Measurements from ENCODE around the gene PSMC2. TPM values are rescaled to one million over a fixed set of nuclear protein-coding genes. Genes with fewer than 3 reads are reported as not detected.
A peak's percentile ranks its signal among the peaks of the same experiment; 100 is the strongest.

Gene PSMC2
- total and polyA plus RNA-seq, 10 of the 15 experiments (the other 5 are each of a cell fraction or from before 2014, with no cell fraction given): 117 to 347 (median 220) TPM

DNA sequence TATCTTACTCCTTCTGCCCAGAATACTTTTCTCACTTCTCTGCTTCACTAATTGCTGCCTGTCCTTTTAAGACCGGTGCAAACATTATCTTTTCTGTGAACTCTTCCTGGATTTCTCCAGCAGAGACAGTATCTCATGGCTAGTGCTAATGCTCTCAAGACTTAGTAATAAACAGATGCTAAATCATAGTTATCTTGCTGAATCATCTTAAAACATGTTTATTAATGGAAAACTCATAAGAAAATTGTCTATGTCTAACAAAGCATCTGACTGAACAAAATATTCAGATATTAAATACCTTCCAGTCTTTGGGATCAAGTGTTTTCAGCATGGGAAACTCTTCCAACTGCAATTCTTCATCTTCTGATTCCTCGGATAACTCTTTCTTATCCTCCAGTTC lies 6.0 kb upstream of the PSMC2 start:
- no peaks in the 10 kb centered on the region for H3K9me3 ChIP-seq (replicated peaks; ENCODE audit: control insufficient read depth, insufficient read depth, low read length)
- ChIA-PET SMC1A (ENCODE audit: uncharacterized antibody, unreplicated experiment) (interaction anchor here (0.6 to 1.8 kb wide), 2 partner anchors 34 to 43 kb away, joined by 4 to 7 read pairs; partner anchors contain the start of gene PMPCB), RAD21 (ENCODE audit: unreplicated experiment) (no interaction called here), CTCF (no interaction called here), POLR2A (no interaction called here)
- ATAC-seq: no peak
- no peaks in the 10 kb centered on the region for H3K27me3 ChIP-seq (replicated peaks in 1 of 2; ENCODE audit: control insufficient read depth in 2 of 2, insufficient read depth in 2 of 2, low read length in 1 of 2)
- no TSS peak for BruUV-seq (replicated peaks)
- H3K36me3 ChIP-seq (ENCODE audit: control insufficient read depth in 2 of 2, insufficient read depth in 2 of 2, low read length in 1 of 2): peaks cover 1 to 28% of the 10 kb centered on the region in 2 experiments; a peak in 3 of 4 replicates
- peaks cover under 1% of the 10 kb centered on the region; the same call in 1 of the 2 replicates for H3K4me1 ChIP-seq (ENCODE audit: control insufficient read depth, insufficient read depth, low read length)
- H4K20me1 ChIP-seq (ENCODE audit: control insufficient read depth, insufficient read depth): no peaks in the 10 kb centered on the region
- WGBS (ENCODE audit: insufficient coverage, insufficient replicate concordance, low lambda C conversion rate, missing lambda C conversion rate): 98% methylated on average over 2 of the region's 2 CpGs
- TF ChIP-seq TCF3 (IDR thresholded peaks at IDR 0.05; ENCODE audit: borderline replicate concordance, insufficient read depth, low read depth, low read length) (no peak), IRF5 (IDR thresholded peaks at IDR 0.05; ENCODE audit: borderline replicate concordance) (no peak), HDAC6 (IDR thresholded peaks at IDR 0.05; ENCODE audit: unreplicated experiment) (no peak)
- FAIRE-seq: no peak
- H3K4me2 ChIP-seq (ENCODE audit: control insufficient read depth, insufficient read depth): peak overlapping the region; percentile 64
- in situ Hi-C loops (cut with MboI): loop anchor here (25.0 kb wide), 1 partner anchor 1746 kb away; no protein-coding TSS in a partner anchor
- H2AFZ ChIP-seq (ENCODE audit: control insufficient read depth, low read depth, low read length): no peak overlapping the region
- no peak for DNase-seq (ENCODE audit: low read depth, low spot score)
- intact Hi-C loops (cut with micrococcal nuclease; ENCODE audit: unreplicated experiment): loop anchor here (10.0 kb wide), 1 partner anchor 197 kb away; the partner anchor contains the start of gene NAPEPLD
- H3K9ac ChIP-seq (ENCODE audit: control insufficient read depth, insufficient read depth, low read length): no peak overlapping the region
- H3K4me3 ChIP-seq: peak overlapping the region; percentile 16; the same call in 1 of the 2 replicates
- no peak overlapping the region for H3K27ac ChIP-seq (ENCODE audit: control insufficient read depth, insufficient read depth)
- H3K79me2 ChIP-seq (ENCODE audit: control insufficient read depth, insufficient read depth, low read length): peaks cover 52% of the 10 kb centered on the region

- H3K27me3 ChIP-seq (replicated peaks in 1 of 2; ENCODE audit: control insufficient read depth in 2 of 2, insufficient read depth in 2 of 2, low read length in 1 of 2): no peaks in the 10 kb centered on the region
- peaks cover 65% of the 10 kb centered on the region for H3K79me2 ChIP-seq (ENCODE audit: control insufficient read depth, insufficient read depth, low read length)
- in situ Hi-C loops (cut with MboI) (loop anchor here (25.0 kb wide), 1 partner anchor 1744 kb away; no protein-coding TSS in a partner anchor), intact Hi-C loops (cut with micrococcal nuclease; ENCODE audit: unreplicated experiment) (loop anchor here (10.0 kb wide), 1 partner anchor 199 kb away; the partner anchor contains the start of gene NAPEPLD)
- ATAC-seq: no peak
- no peaks in the 10 kb centered on the region for H4K20me1 ChIP-seq (ENCODE audit: control insufficient read depth, insufficient read depth)
- ChIA-PET SMC1A (ENCODE audit: uncharacterized antibody, unreplicated experiment) (interaction anchor here (0.8 to 1.9 kb wide), 7 partner anchors 8 to 47 kb away, joined by 3 to 5 read pairs (median 4); no protein-coding TSS in a partner anchor), RAD21 (ENCODE audit: unreplicated experiment) (interaction anchor here (0.6 to 0.7 kb wide), 2 partner anchors 14 to 15 kb away, joined by 3 to 5 read pairs; no protein-coding TSS in a partner anchor), CTCF (interaction anchor here (0.7 to 1.5 kb wide), 4 partner anchors 26 to 62 kb away, joined by 3 read pairs; no protein-coding TSS in a partner anchor), POLR2A (interaction anchor here (0.5 to 1.0 kb wide), 2 partner anchors 9 to 11 kb away, joined by 3 to 4 read pairs; no protein-coding TSS in a partner anchor)
- BruUV-seq (replicated peaks): no TSS peak
- no peak overlapping the region for H2AFZ ChIP-seq (ENCODE audit: control insufficient read depth, low read depth, low read length)
- H3K9me3 ChIP-seq (replicated peaks; ENCODE audit: control insufficient read depth, insufficient read depth, low read length): no peaks in the 10 kb centered on the region
- H3K4me1 ChIP-seq (ENCODE audit: control insufficient read depth, insufficient read depth, low read length): peaks cover 7% of the 10 kb centered on the region
- peaks cover 0 to 20% of the 10 kb centered on the region in 2 experiments; a peak in 2 of 4 replicates for H3K36me3 ChIP-seq (ENCODE audit: control insufficient read depth in 2 of 2, insufficient read depth in 2 of 2, low read length in 1 of 2)
- no peak for FAIRE-seq
- H3K27ac ChIP-seq (ENCODE audit: control insufficient read depth, insufficient read depth): peak overlapping the region; percentile 87
- H3K9ac ChIP-seq (ENCODE audit: control insufficient read depth, insufficient read depth, low read length): peak overlapping the region; percentile 92
- DNase-seq (ENCODE audit: low read depth, low spot score): no peak
- H3K4me3 ChIP-seq: peak overlapping the region; percentile 83
- H3K4me2 ChIP-seq (ENCODE audit: control insufficient read depth, insufficient read depth): peak overlapping the region; percentile 77
- TF ChIP-seq ETV6 (conservative IDR thresholded peaks at IDR 0.05 in 1 of 2, IDR thresholded peaks at IDR 0.05 in 1 of 2; ENCODE audit: borderline replicate concordance in 1 of 2, low read depth in 1 of 2): no peak
- no peak for TF ChIP-seq CBX5 (IDR thresholded peaks at IDR 0.05; ENCODE audit: low read depth)
- TF ChIP-seq, protein P1, sequence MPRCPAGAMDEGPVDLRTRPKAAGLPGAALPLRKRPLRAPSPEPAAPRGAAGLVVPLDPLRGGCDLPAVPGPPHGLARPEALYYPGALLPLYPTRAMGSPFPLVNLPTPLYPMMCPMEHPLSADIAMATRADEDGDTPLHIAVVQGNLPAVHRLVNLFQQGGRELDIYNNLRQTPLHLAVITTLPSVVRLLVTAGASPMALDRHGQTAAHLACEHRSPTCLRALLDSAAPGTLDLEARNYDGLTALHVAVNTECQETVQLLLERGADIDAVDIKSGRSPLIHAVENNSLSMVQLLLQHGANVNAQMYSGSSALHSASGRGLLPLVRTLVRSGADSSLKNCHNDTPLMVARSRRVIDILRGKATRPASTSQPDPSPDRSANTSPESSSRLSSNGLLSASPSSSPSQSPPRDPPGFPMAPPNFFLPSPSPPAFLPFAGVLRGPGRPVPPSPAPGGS (IDR thresholded peaks at IDR 0.05; ENCODE audit: borderline replicate concordance, insufficient read depth, low read depth, low read length, poor library complexity, severe bottlenecking): no peak
- no peak for TF ChIP-seq ZBTB40 (IDR thresholded peaks at IDR 0.05; ENCODE audit: borderline replicate concordance)
- no peak for TF ChIP-seq TCF3 (IDR thresholded peaks at IDR 0.05; ENCODE audit: borderline replicate concordance, insufficient read depth, low read depth, low read length)
- no peak for TF ChIP-seq STAT3 (IDR thresholded peaks at IDR 0.05; ENCODE audit: low read depth, low read length)
Observed at GRCh38 chr7:103343332-103343731, 4.1 kb upstream of the PSMC2 start.
